ENCODE results near the gene PFKFB3.

- no peak for TF ChIP-seq EZH2 (IDR thresholded peaks at IDR 0.05; ENCODE audit: borderline replicate concordance, low read length)
- no peak for TF ChIP-seq CTCF (IDR thresholded peaks at IDR 0.05; ENCODE audit: low read length)
Observed at GRCh38 chr10:6255548-6256061, 52.9 kb downstream of the PFKFB3 start.
